Measurements from ENCODE around the gene CCDC15. TPM values are rescaled to one million over a fixed set of nuclear protein-coding genes. Genes with fewer than 3 reads are reported as not detected.
"Not testable (repeated sequence)": the region's sequence is repeated elsewhere in the genome, so short reads cannot be mapped to it uniquely, and the experiment has no call there.

Gene CCDC15
- total RNA-seq, 1 donor from 2014 or later: 9.3 TPM

- intact Hi-C loops (cut with micrococcal nuclease): no loop called here
Measured at GRCh38 chr11:125079878-125080530, 126.0 kb downstream of the CCDC15 start.

- intact Hi-C loops (cut with micrococcal nuclease): no loop called here
Measured at GRCh38 chr11:125080531-125080911, 126.5 kb downstream of the CCDC15 start.

- intact Hi-C loops (cut with micrococcal nuclease): no loop called here
Measured at GRCh38 chr11:125081098-125081798, 127.2 kb downstream of the CCDC15 start.

GRCh38 chr11:125082040-125082439, 128.0 kb downstream of the CCDC15 start:
- intact Hi-C loops (cut with micrococcal nuclease): no loop called here

GRCh38 chr11:125082611-125083311, 128.8 kb downstream of the CCDC15 start:
- intact Hi-C loops (cut with micrococcal nuclease): no loop called here

GRCh38 chr11:125083312-125084056, 129.5 kb downstream of the CCDC15 start:
- intact Hi-C loops (cut with micrococcal nuclease): no loop called here

- intact Hi-C loops (cut with micrococcal nuclease): no loop called here
Measured at GRCh38 chr11:125084057-125084416, 130.0 kb downstream of the CCDC15 start.

- intact Hi-C loops (cut with micrococcal nuclease): no loop called here
Measured at GRCh38 chr11:125084761-125085231, 130.8 kb downstream of the CCDC15 start.

GRCh38 chr11:125085301-125086081, 131.5 kb downstream of the CCDC15 start:
- intact Hi-C loops (cut with micrococcal nuclease): no loop called here

GRCh38 chr11:125086633-125087296, 132.8 kb downstream of the CCDC15 start:
- intact Hi-C loops (cut with micrococcal nuclease): no loop called here

GRCh38 chr11:125088123-125088522, 134.1 kb downstream of the CCDC15 start:
- intact Hi-C loops (cut with micrococcal nuclease): no loop called here

GRCh38 chr11:125088576-125089455, 134.8 kb downstream of the CCDC15 start:
- intact Hi-C loops (cut with micrococcal nuclease): no loop called here

GRCh38 chr11:125089481-125089880, 135.5 kb downstream of the CCDC15 start:
- intact Hi-C loops (cut with micrococcal nuclease): not testable (repeated sequence)

- intact Hi-C loops (cut with micrococcal nuclease): not testable (repeated sequence)
Measured at GRCh38 chr11:125090151-125090550, 136.1 kb downstream of the CCDC15 start.

- intact Hi-C loops (cut with micrococcal nuclease): no loop called here
Measured at GRCh38 chr11:125090816-125091215, 136.8 kb downstream of the CCDC15 start.
